GM12878 (cell line): ENCODE data around the gene CTNNA3. TPM values are rescaled to one million over a fixed set of nuclear protein-coding genes. Genes with fewer than 3 reads are reported as not detected.

ENCODE experiments used
- ATAC-seq: fragments of 200-7000 bp; cut with Tn5 transposase; 3 replicates; pipeline ENCODE4 v1.9.1; 2020; ENCODE audit warnings: mild to moderate bottlenecking, moderate library complexity
- BruUV-seq: library from RNA; stranded (reverse); fragments of 400-500 nt; replicated peaks from 2 replicates; lab custom pipeline; 2021; lab: Mats Ljungman, UMichigan
- CTCF ChIA-PET: fragments of 300-600 bp; sonication (Branson Sonifier 250); formaldehyde crosslinking; extraction: SDS; loops from one replicate; lab custom pipeline; 2021; ENCODE audit warnings: inconsistent platforms; lab: Yijun Ruan, JAX
- POLR2A ChIA-PET: fragments of 350-600 bp; formaldehyde crosslinking; extraction: SDS; loops from one replicate; lab custom pipeline; 2021; ENCODE audit warnings: inconsistent platforms; lab: Charles Lee
- RAD21 ChIA-PET: fragments of 300-600 bp; sonication (Branson Sonifier 250); formaldehyde crosslinking; loops from one replicate; lab custom pipeline; 2023; ENCODE audit warnings: antibody characterized with exemption; ENCODE audit not compliant: unreplicated experiment; lab: Charles Lee
- SMC1A ChIA-PET: fragments of 300-600 bp; sonication (Branson Sonifier 250); formaldehyde crosslinking; loops from one replicate; lab custom pipeline; 2023; ENCODE audit not compliant: unreplicated experiment, uncharacterized antibody; lab: Charles Lee
- DNase-seq: peaks from one replicate; pipeline ENCODE4 v3.0.0-alpha.2; 2011; ENCODE audit warnings: low read depth, low spot score
- FAIRE-seq: peaks from 3 replicates; lab custom pipeline; 2011; peaks lifted over from hg19 to GRCh38; lab: Jason Lieb, UNC
- H2AFZ ChIP-seq: 2 replicates; pipeline ENCODE4 v1.6.0; 2011; ENCODE audit warnings: low read depth, low read length, control low read depth; ENCODE audit not compliant: control insufficient read depth
- H3K27ac ChIP-seq: 2 replicates; pipeline ENCODE4 v1.5.1; 2011; ENCODE audit warnings: control low read depth; ENCODE audit not compliant: control insufficient read depth, insufficient read depth
- H3K27me3 ChIP-seq, 2 experiments: replicated peaks in 1 of 2; 2 replicates each; pipeline versions ENCODE4 v1.6.0 to v1.6.1; 2011; ENCODE audit warnings: low read length in 1 of 2; ENCODE audit not compliant: control insufficient read depth in 2 of 2, insufficient read depth in 2 of 2
- H3K36me3 ChIP-seq, 2 experiments: 2 replicates each; pipeline ENCODE4 v1.5.1; 2011; ENCODE audit warnings: low read length in 1 of 2; ENCODE audit not compliant: control insufficient read depth in 2 of 2, insufficient read depth in 2 of 2
- H3K4me1 ChIP-seq: 2 replicates; pipeline ENCODE4 v1.6.1; 2011; ENCODE audit warnings: mild to moderate bottlenecking, low read length, moderate library complexity, mixed read lengths; ENCODE audit not compliant: control insufficient read depth, insufficient read depth
- H3K4me2 ChIP-seq: 2 replicates; pipeline ENCODE4 v1.6.0; 2011; ENCODE audit warnings: control low read depth; ENCODE audit not compliant: control insufficient read depth, insufficient read depth
- H3K4me3 ChIP-seq: fragments of 200-600 bp; sonication (generic); 2 replicates; pipeline ENCODE4 v1.5.1; 2016
- H3K79me2 ChIP-seq: 2 replicates; pipeline ENCODE4 v1.6.0; 2011; ENCODE audit warnings: low read length; ENCODE audit not compliant: control insufficient read depth, insufficient read depth
- H3K9ac ChIP-seq: 2 replicates; pipeline ENCODE4 v1.8.0; 2011; ENCODE audit warnings: low read length, control low read depth, mixed read lengths; ENCODE audit not compliant: control insufficient read depth, insufficient read depth
- H3K9me3 ChIP-seq: replicated peaks from 3 replicates; pipeline ENCODE4 v1.5.1; 2011; ENCODE audit warnings: mild to moderate bottlenecking, low read length; ENCODE audit not compliant: control insufficient read depth, insufficient read depth
- H4K20me1 ChIP-seq: 2 replicates; pipeline ENCODE4 v1.6.0; 2011; ENCODE audit not compliant: control insufficient read depth, insufficient read depth
- GATAD2B ChIP-seq: fragments of 450-650 bp; conservative IDR thresholded peaks from 2 replicates; pipeline ENCODE4 v1.6.1; 2017; ENCODE audit warnings: low read depth, mild to moderate bottlenecking, moderate library complexity
- HCFC1 ChIP-seq: fragments of 150-350 bp; IDR thresholded peaks from 2 replicates; pipeline ENCODE4 v1.6.1; 2014; ENCODE audit warnings: low read length
- HDAC6 ChIP-seq: fragments of 200-600 bp; sonication (generic); IDR thresholded peaks from one replicate; pipeline ENCODE4 v1.8.0; 2017; ENCODE audit warnings: antibody characterized with exemption; ENCODE audit not compliant: unreplicated experiment
- IKZF1 ChIP-seq: fragments of 450-650 bp; conservative IDR thresholded peaks from 2 replicates; pipeline ENCODE4 v1.6.1; 2017; ENCODE audit warnings: antibody characterized with exemption, mild to moderate bottlenecking
- MTA2 ChIP-seq: fragments of 450-650 bp; IDR thresholded peaks from 2 replicates; pipeline ENCODE4 v1.6.1; 2016; ENCODE audit warnings: low read depth, mild to moderate bottlenecking, moderate library complexity
- MYB ChIP-seq: fragments of 150-350 bp; IDR thresholded peaks from 2 replicates; pipeline ENCODE4 v1.6.1; 2014; ENCODE audit warnings: mild to moderate bottlenecking, low read depth, low read length, borderline replicate concordance
- NBN ChIP-seq: fragments of 450-650 bp; IDR thresholded peaks from 2 replicates; pipeline ENCODE4 v1.6.1; 2016
- NFYB ChIP-seq: IDR thresholded peaks from 2 replicates; pipeline ENCODE4 v1.6.1; 2011; ENCODE audit warnings: low read depth, mild to moderate bottlenecking, low read length, improper control_type of control experiment, moderate library complexity; ENCODE audit not compliant: insufficient read depth
- SPI1 ChIP-seq: IDR thresholded peaks from 2 replicates; pipeline ENCODE4 v1.6.1; 2011; ENCODE audit warnings: low read depth, mild to moderate bottlenecking, low read length, moderate library complexity, borderline replicate concordance; ENCODE audit not compliant: insufficient read depth
- ZSCAN29 ChIP-seq: fragments of 450-650 bp; IDR thresholded peaks from 2 replicates; pipeline ENCODE4 v1.6.1; 2017; ENCODE audit warnings: mild to moderate bottlenecking, moderate library complexity
- WGBS: methylation state at CpG from one replicate; pipeline ENCODE4 v1.1.6; 2016; ENCODE audit warnings: low lambda C conversion rate; ENCODE audit not compliant: insufficient replicate concordance, insufficient coverage; ENCODE audit errors: missing lambda C conversion rate; 5-methylcytosine and 5-hydroxymethylcytosine counted together
- in situ Hi-C: fragments of 300-500 bp; cut with MboI; formaldehyde crosslinking; loops from 9 replicates; pipeline ENCODE4 v1.14.3; 2018; ENCODE audit warnings: mixed read lengths
- intact Hi-C: fragments of 100-400 bp; cut with micrococcal nuclease; formaldehyde crosslinking; loops from one replicate; pipeline ENCODE4 v1.14.2; 2022; ENCODE audit not compliant: unreplicated experiment
- polyA plus RNA-seq, 11 experiments: library from polyadenylated mRNA; depleted of rRNA in 4 of 11; unstranded in 6 of 11; stranded (reverse) in 5 of 11; fragments of >200 nt; fragmentation: Nextera tagmentation in 4 of 11; fragmentation: Illumina TruSeq in 1 of 11; extraction: Ambion mirVana in 4 of 11; extraction: Trizol in 1 of 11; gene quantifications; 1 replicate in 1 of 11; 2 replicates in 10 of 11; pipeline versions ENCODE4 v1.2.1 to v1.2.3, GENCODE V29; 2011 to 2016; ENCODE audit warnings: inconsistent platforms in 2 of 11, missing spikeins in 2 of 11, low read depth in 1 of 11
- total RNA-seq, 4 experiments: library from RNA; depleted of rRNA in 3 of 4; stranded (reverse); fragments of >200 nt in 3 of 4; fragmentation: Illumina TruSeq in 1 of 4; extraction: Trizol in 1 of 4; gene quantifications; 2 replicates each; pipeline versions ENCODE4 v1.2.1 to v1.2.3, GENCODE V29; 2013 to 2021
- TF ChIP-seq, protein P1 (sequence below): IDR thresholded peaks from 2 replicates; pipeline ENCODE4 v1.6.1; 2012; ENCODE audit warnings: low read depth, low read length, improper control_type of control experiment
- TF ChIP-seq, protein P2 (sequence below): IDR thresholded peaks from 2 replicates; pipeline ENCODE4 v1.6.1; 2011; ENCODE audit warnings: borderline replicate concordance, low read depth, mild to moderate bottlenecking, moderate library complexity, low read length; ENCODE audit not compliant: insufficient read depth, poor library complexity, severe bottlenecking
- TF ChIP-seq, protein P3 (sequence below): IDR thresholded peaks from 2 replicates; pipeline ENCODE4 v1.6.1; 2012; ENCODE audit warnings: low read depth, low read length, improper control_type of control experiment
- TF ChIP-seq, protein P4 (sequence below): IDR thresholded peaks from 2 replicates; pipeline ENCODE4 v1.6.1; 2011; ENCODE audit warnings: borderline replicate concordance, low read depth, mild to moderate bottlenecking, moderate library complexity, mixed read lengths, low read length; ENCODE audit not compliant: insufficient read depth; ENCODE audit errors: extremely low read length
- TF ChIP-seq, protein P5 (sequence below): IDR thresholded peaks from 2 replicates; pipeline ENCODE4 v1.6.1; 2012; ENCODE audit warnings: low read depth, low read length, improper control_type of control experiment
- TF ChIP-seq, protein P6 (sequence below): fragments of 450-650 bp; IDR thresholded peaks from 2 replicates; pipeline ENCODE4 v1.6.1; 2017; ENCODE audit warnings: mild to moderate bottlenecking, moderate library complexity

CTNNA3 gene
- total and polyA plus RNA-seq, 10 of the 15 experiments (the other 5 are each of a cell fraction or from before 2014, with no cell fraction given): under 0.01 to 4.5 (median 0.22) TPM; not detected in 2

DNA sequence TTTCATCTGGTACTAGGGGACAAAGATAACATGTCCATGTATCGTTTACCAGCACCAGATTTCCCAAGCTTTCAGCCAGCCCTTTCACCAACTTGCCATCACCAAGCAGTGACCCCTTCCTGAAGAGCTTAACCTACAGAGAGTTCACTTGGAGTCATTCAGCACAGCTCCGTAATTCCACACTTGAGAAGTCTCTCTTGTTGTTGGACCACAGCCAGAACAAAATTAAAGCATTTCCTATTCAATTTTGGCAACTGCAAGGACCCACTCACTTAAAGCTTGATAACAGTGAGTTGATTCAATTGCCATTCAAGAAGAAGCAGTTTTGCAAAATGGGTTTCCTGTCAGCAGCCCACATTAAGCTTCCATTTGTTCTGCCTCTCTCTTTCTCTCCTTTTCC lies 858.7 kb downstream of the CTNNA3 start:
- 0% methylated on average over 2 of the region's 2 CpGs for WGBS
- Histone ChIP-seq H3K36me3 (no peaks in the 10 kb centered on the region), H3K9ac (no peak overlapping the region), H3K9me3 (no peaks in the 10 kb centered on the region), H3K27ac (no peak overlapping the region), H3K4me3 (no peak overlapping the region), H3K79me2 (no peaks in the 10 kb centered on the region), H2AFZ (no peak overlapping the region), H3K4me2 (no peak overlapping the region), H4K20me1 (no peaks in the 10 kb centered on the region), H3K27me3 (no peaks in the 10 kb centered on the region), H3K4me1 (no peaks in the 10 kb centered on the region)
- no TSS peak for BruUV-seq
- intact Hi-C loops: no loop called here
- ATAC-seq (no peak), FAIRE-seq (no peak), DNase-seq (no peak)
- SMC1A ChIA-PET: interaction anchor here (0.6 to 2.8 kb wide), 4 partner anchors 9 to 661 kb away, joined by 3 to 6 read pairs (median 3); no protein-coding TSS in a partner anchor
- CTCF ChIA-PET: interaction anchor here (0.5 to 0.8 kb wide), 3 partner anchors 13 to 1182 kb away, joined by 3 read pairs; no protein-coding TSS in a partner anchor
- in situ Hi-C loops: no loop called here
- RAD21 ChIA-PET: no interaction called here
- POLR2A ChIA-PET: no interaction called here
- TF ChIP-seq, protein P1, sequence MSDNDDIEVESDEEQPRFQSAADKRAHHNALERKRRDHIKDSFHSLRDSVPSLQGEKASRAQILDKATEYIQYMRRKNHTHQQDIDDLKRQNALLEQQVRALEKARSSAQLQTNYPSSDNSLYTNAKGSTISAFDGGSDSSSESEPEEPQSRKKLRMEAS: no peak
- TF ChIP-seq NFYB (no peak), MYB (no peak), ZSCAN29 (no peak), IKZF1 (no peak), MTA2 (no peak), HCFC1 (no peak), HDAC6 (no peak), SPI1 (no peak), NBN (no peak), GATAD2B (no peak)
- TF ChIP-seq, protein P2, sequence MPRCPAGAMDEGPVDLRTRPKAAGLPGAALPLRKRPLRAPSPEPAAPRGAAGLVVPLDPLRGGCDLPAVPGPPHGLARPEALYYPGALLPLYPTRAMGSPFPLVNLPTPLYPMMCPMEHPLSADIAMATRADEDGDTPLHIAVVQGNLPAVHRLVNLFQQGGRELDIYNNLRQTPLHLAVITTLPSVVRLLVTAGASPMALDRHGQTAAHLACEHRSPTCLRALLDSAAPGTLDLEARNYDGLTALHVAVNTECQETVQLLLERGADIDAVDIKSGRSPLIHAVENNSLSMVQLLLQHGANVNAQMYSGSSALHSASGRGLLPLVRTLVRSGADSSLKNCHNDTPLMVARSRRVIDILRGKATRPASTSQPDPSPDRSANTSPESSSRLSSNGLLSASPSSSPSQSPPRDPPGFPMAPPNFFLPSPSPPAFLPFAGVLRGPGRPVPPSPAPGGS: no peak
- TF ChIP-seq, protein P3, sequence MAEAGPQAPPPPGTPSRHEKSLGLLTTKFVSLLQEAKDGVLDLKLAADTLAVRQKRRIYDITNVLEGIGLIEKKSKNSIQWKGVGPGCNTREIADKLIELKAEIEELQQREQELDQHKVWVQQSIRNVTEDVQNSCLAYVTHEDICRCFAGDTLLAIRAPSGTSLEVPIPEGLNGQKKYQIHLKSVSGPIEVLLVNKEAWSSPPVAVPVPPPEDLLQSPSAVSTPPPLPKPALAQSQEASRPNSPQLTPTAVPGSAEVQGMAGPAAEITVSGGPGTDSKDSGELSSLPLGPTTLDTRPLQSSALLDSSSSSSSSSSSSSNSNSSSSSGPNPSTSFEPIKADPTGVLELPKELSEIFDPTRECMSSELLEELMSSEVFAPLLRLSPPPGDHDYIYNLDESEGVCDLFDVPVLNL: no peak
- TF ChIP-seq, protein P4, sequence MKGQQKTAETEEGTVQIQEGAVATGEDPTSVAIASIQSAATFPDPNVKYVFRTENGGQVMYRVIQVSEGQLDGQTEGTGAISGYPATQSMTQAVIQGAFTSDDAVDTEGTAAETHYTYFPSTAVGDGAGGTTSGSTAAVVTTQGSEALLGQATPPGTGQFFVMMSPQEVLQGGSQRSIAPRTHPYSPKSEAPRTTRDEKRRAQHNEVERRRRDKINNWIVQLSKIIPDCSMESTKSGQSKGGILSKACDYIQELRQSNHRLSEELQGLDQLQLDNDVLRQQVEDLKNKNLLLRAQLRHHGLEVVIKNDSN: no peak
- TF ChIP-seq, protein P5, sequence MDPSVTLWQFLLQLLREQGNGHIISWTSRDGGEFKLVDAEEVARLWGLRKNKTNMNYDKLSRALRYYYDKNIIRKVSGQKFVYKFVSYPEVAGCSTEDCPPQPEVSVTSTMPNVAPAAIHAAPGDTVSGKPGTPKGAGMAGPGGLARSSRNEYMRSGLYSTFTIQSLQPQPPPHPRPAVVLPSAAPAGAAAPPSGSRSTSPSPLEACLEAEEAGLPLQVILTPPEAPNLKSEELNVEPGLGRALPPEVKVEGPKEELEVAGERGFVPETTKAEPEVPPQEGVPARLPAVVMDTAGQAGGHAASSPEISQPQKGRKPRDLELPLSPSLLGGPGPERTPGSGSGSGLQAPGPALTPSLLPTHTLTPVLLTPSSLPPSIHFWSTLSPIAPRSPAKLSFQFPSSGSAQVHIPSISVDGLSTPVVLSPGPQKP: no peak
- TF ChIP-seq, protein P6, sequence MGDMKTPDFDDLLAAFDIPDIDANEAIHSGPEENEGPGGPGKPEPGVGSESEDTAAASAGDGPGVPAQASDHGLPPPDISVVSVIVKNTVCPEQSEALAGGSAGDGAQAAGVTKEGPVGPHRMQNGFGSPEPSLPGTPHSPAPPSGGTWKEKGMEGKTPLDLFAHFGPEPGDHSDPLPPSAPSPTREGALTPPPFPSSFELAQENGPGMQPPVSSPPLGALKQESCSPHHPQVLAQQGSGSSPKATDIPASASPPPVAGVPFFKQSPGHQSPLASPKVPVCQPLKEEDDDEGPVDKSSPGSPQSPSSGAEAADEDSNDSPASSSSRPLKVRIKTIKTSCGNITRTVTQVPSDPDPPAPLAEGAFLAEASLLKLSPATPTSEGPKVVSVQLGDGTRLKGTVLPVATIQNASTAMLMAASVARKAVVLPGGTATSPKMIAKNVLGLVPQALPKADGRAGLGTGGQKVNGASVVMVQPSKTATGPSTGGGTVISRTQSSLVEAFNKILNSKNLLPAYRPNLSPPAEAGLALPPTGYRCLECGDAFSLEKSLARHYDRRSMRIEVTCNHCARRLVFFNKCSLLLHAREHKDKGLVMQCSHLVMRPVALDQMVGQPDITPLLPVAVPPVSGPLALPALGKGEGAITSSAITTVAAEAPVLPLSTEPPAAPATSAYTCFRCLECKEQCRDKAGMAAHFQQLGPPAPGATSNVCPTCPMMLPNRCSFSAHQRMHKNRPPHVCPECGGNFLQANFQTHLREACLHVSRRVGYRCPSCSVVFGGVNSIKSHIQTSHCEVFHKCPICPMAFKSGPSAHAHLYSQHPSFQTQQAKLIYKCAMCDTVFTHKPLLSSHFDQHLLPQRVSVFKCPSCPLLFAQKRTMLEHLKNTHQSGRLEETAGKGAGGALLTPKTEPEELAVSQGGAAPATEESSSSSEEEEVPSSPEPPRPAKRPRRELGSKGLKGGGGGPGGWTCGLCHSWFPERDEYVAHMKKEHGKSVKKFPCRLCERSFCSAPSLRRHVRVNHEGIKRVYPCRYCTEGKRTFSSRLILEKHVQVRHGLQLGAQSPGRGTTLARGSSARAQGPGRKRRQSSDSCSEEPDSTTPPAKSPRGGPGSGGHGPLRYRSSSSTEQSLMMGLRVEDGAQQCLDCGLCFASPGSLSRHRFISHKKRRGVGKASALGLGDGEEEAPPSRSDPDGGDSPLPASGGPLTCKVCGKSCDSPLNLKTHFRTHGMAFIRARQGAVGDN: no peak
